Esophagus muscularis mucosa (tissue), 4 donors: ENCODE data around the gene RBL1. TPM values are rescaled to one million over a fixed set of nuclear protein-coding genes. Genes with fewer than 3 reads are reported as not detected.
"Not testable (repeated sequence)": the region's sequence is repeated elsewhere in the genome, so short reads cannot be mapped to it uniquely, and the experiment has no call there.

ENCODE experiments used
- DNase-seq: peaks from one replicate; pipeline ENCODE4 v3.0.0-alpha.2; 2017; ENCODE audit errors: extremely low spot score
- H3K27ac ChIP-seq, 4 donors: fragments of 200-600 bp; sonication (generic); replicated peaks in 1 of 4; 1 replicate in 3 of 4; 2 replicates in 1 of 4; pipeline ENCODE4 v1.5.1; 2016 to 2019; ENCODE audit warnings: mild to moderate bottlenecking in 1 of 4
- H3K27me3 ChIP-seq, 4 donors: fragments of 200-600 bp; sonication (generic); one replicate each; pipeline versions ENCODE4 v1.5.1 to v1.6.0; 2016 to 2019
- H3K36me3 ChIP-seq, 4 donors: fragments of 200-600 bp; sonication (generic); one replicate each; pipeline ENCODE4 v1.5.1; 2016 to 2019
- H3K4me1 ChIP-seq, 4 donors: fragments of 200-600 bp; sonication (generic); one replicate each; pipeline ENCODE4 v1.5.1; 2016 to 2019
- H3K4me3 ChIP-seq, 4 donors: fragments of 200-600 bp; sonication (generic); 1 replicate in 2 of 4; 2 replicates in 2 of 4; pipeline ENCODE4 v1.5.1; 2016 to 2019; ENCODE audit warnings: mild to moderate bottlenecking in 4 of 4, moderate library complexity in 1 of 4
- H3K9me3 ChIP-seq, 4 donors: fragments of 200-600 bp; sonication (generic); 1 replicate in 3 of 4; 2 replicates in 1 of 4; pipeline ENCODE4 v1.5.1; 2016 to 2019
- EP300 ChIP-seq: sonication (generic); formaldehyde crosslinking; IDR thresholded peaks from one replicate; pipeline ENCODE4 v1.6.1; 2017; ENCODE audit warnings: antibody characterized with exemption
- POLR2A ChIP-seq: fragments of 450-650 bp; IDR thresholded peaks from one replicate; pipeline ENCODE4 v1.6.1; 2017; ENCODE audit warnings: antibody characterized with exemption, moderate library complexity, mild to moderate bottlenecking, low read depth
- POLR2AphosphoS5 ChIP-seq, 2 donors: sonication (generic); formaldehyde crosslinking; IDR thresholded peaks; one replicate each; pipeline ENCODE4 v1.6.1; 2017; ENCODE audit warnings: antibody characterized with exemption in 2 of 2
- WGBS: methylation state at CpG from one replicate; pipeline ENCODE4 v1.1.5; 2018; 5-methylcytosine and 5-hydroxymethylcytosine counted together
- intact Hi-C: fragments of 100-400 bp; cut with DNase I; formaldehyde crosslinking; loops from one replicate; pipeline ENCODE4 v1.15.1; 2023
- total RNA-seq, 4 donors: library from RNA; depleted of rRNA; stranded (reverse); fragments of >200 nt; gene quantifications; one replicate each; pipeline versions ENCODE4 v1.1.0 to v1.2.1, GENCODE V29; 2016
- TF ChIP-seq, protein P1 (sequence below), 3 experiments: fragments of 200-600 bp in 2 of 3; fragments of 450-650 bp in 1 of 3; sonication (generic) in 2 of 3; IDR thresholded peaks; one replicate each; pipeline ENCODE4 v1.5.1; 2017 to 2019; ENCODE audit warnings: antibody characterized with exemption in 3 of 3, mild to moderate bottlenecking in 2 of 3, moderate library complexity in 1 of 3

The RBL1 gene
- total RNA-seq, 4 donors from 2014 or later = 4.3 to 8.3 (median 5.7) TPM

DNA sequence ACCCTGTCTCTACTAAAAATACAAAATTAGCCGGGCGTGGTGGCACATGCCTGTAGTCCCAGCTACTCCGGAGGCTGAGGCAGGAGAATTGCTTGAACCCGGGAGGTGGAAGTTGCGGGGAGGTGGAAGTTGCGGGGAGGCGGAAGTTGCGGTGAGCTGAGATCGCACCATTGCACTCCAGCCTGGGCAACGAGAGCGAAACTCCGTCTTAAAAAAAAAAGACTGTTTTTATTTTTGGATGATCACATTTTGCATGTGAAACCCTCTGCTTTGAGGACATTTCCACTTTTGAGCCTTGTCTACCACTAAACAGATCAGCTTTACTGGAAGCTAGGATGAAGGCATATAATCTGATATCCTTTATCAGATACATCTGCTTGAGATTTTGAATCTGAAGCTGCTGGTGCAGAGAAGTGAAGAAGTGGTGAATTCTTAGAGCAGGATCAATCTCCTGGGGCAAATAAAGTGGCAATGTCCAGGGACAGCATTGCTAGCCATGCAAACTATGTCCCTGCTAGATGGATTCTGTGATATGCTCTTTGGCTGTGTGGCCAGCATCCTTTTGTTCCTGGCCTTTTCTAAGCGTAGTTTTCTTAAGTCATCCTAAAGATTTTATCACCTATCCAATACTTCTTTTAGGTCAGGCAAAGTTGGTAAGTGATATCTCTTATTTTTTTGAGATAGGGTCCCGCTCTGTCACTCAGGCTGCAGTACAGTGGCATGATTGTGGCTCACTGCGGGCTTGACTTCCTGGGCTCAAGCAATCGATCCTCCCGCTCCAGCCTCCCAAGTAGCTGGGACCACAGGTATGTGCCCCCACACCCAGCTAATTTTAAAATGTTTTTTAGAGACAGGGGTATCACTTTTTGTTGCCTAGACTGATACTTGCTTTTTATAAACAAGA lies 23.3 kb downstream of the RBL1 start:
- H3K36me3 ChIP-seq = no peaks in the 10 kb centered on the region
- intact Hi-C loops = no loop called here
- H3K9me3 ChIP-seq = no peaks in the 10 kb centered on the region
- peaks cover 0 to 7% (median 2%) of the 10 kb centered on the region in 4 donors for H3K4me1 ChIP-seq
- H3K27me3 ChIP-seq = no peaks in the 10 kb centered on the region
- WGBS = 97% methylated on average over 17 of the region's 17 CpGs
- no peak for DNase-seq
- no peak overlapping the region for H3K4me3 ChIP-seq
- H3K27ac ChIP-seq = no peak overlapping the region
- TF ChIP-seq, protein P1, sequence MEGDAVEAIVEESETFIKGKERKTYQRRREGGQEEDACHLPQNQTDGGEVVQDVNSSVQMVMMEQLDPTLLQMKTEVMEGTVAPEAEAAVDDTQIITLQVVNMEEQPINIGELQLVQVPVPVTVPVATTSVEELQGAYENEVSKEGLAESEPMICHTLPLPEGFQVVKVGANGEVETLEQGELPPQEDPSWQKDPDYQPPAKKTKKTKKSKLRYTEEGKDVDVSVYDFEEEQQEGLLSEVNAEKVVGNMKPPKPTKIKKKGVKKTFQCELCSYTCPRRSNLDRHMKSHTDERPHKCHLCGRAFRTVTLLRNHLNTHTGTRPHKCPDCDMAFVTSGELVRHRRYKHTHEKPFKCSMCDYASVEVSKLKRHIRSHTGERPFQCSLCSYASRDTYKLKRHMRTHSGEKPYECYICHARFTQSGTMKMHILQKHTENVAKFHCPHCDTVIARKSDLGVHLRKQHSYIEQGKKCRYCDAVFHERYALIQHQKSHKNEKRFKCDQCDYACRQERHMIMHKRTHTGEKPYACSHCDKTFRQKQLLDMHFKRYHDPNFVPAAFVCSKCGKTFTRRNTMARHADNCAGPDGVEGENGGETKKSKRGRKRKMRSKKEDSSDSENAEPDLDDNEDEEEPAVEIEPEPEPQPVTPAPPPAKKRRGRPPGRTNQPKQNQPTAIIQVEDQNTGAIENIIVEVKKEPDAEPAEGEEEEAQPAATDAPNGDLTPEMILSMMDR (IDR thresholded peaks at IDR 0.05) = no peak
- no peak for TF ChIP-seq POLR2AphosphoS5 (IDR thresholded peaks at IDR 0.05)
- TF ChIP-seq EP300 = no peak
- no peak for TF ChIP-seq POLR2A

DNA sequence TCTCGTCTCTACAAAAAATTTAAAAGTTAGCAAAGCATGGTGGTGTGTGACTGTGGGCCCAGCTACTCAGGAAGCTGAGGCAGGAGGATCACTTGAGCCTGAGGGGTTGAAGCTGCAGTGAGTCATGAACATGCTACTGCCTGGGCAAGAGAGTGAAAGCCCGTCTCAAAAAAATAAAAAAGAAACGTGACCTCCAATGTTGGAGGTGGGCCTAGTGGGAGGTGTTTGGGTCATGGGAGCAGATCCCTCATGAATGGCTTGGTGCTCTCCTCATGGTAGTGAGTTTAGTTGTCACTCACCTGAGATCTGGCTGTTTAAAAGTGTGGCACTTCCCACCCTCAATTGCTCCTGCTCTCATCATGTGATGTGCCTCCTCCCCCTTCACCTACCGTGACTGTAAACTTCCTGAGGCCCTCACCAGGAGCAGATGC lies 24.3 kb downstream of the RBL1 start:
- no peak overlapping the region for H3K27ac ChIP-seq

GRCh38 chr20:37069563-37069962 lies 26.2 kb downstream of the RBL1 start:
- WGBS = 100% methylated on average over 5 of the region's 25 CpGs
- H3K4me1 ChIP-seq, H3K9me3 ChIP-seq, H3K4me3 ChIP-seq, H3K27ac ChIP-seq, DNase-seq, H3K27me3 ChIP-seq, intact Hi-C loops: not testable (repeated sequence)
- peaks cover 0 to 22% (median 9%) of the 10 kb centered on the region in 4 donors for H3K36me3 ChIP-seq

More for the DNA sequence above, 24.3 kb downstream of the RBL1 start:
- H3K4me1 ChIP-seq = peaks cover 0 to 14% (median 2%) of the 10 kb centered on the region in 4 donors
- H3K36me3 ChIP-seq = peaks cover 0 to 5% (median 1%) of the 10 kb centered on the region in 4 donors
- H3K27me3 ChIP-seq = no peaks in the 10 kb centered on the region
- TF ChIP-seq POLR2A = no peak
- TF ChIP-seq, protein P1 (IDR thresholded peaks at IDR 0.05) = no peak
- TF ChIP-seq POLR2AphosphoS5 (IDR thresholded peaks at IDR 0.05) = no peak
- TF ChIP-seq EP300 = no peak
- DNase-seq = no peak
- intact Hi-C loops = no loop called here
- no peaks in the 10 kb centered on the region for H3K9me3 ChIP-seq
- WGBS = 85% methylated on average over 4 of the region's 4 CpGs
- H3K4me3 ChIP-seq = no peak overlapping the region

- no peaks in the 10 kb centered on the region for H3K9me3 ChIP-seq
- WGBS = 69% methylated on average over 2 of the region's 2 CpGs
- no peak for DNase-seq
- H3K27me3 ChIP-seq = no peaks in the 10 kb centered on the region
- TF ChIP-seq, protein P1 (IDR thresholded peaks at IDR 0.05) = no peak
- no peak for TF ChIP-seq POLR2A
- H3K4me3 ChIP-seq = no peak overlapping the region
- H3K4me1 ChIP-seq = peaks cover 0 to 7% (median 0%) of the 10 kb centered on the region in 4 donors
- intact Hi-C loops = no loop called here
- no peak overlapping the region for H3K27ac ChIP-seq
- H3K36me3 ChIP-seq = peaks cover 0 to 40% (median 14%) of the 10 kb centered on the region in 4 donors
These were observed 29.6 kb downstream of the RBL1 start for GRCh38 chr20:37066168-37066567.

- Histone ChIP-seq H3K9me3 (no peaks in the 10 kb centered on the region), H3K4me3 (no peak overlapping the region), H3K4me1 (no peaks in the 10 kb centered on the region), H3K27me3 (no peaks in the 10 kb centered on the region), H3K36me3 (peaks cover 13 to 74% (median 55%) of the 10 kb centered on the region in 4 donors), H3K27ac (no peak overlapping the region)
- intact Hi-C loops = no loop called here
- 90% methylated on average over 3 of the region's 3 CpGs for WGBS
- TF ChIP-seq, protein P1 (IDR thresholded peaks at IDR 0.05) = no peak
- TF ChIP-seq POLR2AphosphoS5 (IDR thresholded peaks at IDR 0.05) (no peak), EP300 (no peak), POLR2A (no peak)
- no peak for DNase-seq
These were observed 40.5 kb downstream of the RBL1 start for GRCh38 chr20:37055276-37055675.
